B cell (primary cell): ENCODE measurements around the gene HERC5. TPM values are rescaled to one million over a fixed set of nuclear protein-coding genes. Genes with fewer than 3 reads are reported as not detected.

Experiments used
- ATAC-seq: fragments of 200-7000 bp; cut with Tn5 transposase; one replicate; pipeline ENCODE4 v1.10.0; 2021; ENCODE audit warnings: low read depth, mild to moderate bottlenecking, moderate number of reproducible peaks, moderate library complexity
- CTCF ChIA-PET: fragments of 350-600 bp; sonication (Branson Sonifier 250); formaldehyde crosslinking; loops from one replicate; lab custom pipeline; 2021; ENCODE audit warnings: antibody characterized with exemption, inconsistent platforms; lab: Charles Lee
- POLR2A ChIA-PET: fragments of 350-600 bp; sonication (Branson Sonifier 250); formaldehyde crosslinking; loops from one replicate; lab custom pipeline; 2021; ENCODE audit warnings: antibody characterized with exemption; lab: Charles Lee
- DNase-seq: peaks from one replicate; pipeline ENCODE4 v3.0.0; 2013
- H2AFZ ChIP-seq: 2 replicates; pipeline ENCODE4 v1.6.1; 2012; ENCODE audit warnings: mild to moderate bottlenecking, low read depth, low read length; ENCODE audit not compliant: insufficient read depth, poor library complexity, severe bottlenecking
- H3K27ac ChIP-seq, 2 donors: 1 replicate in 1 of 2; 2 replicates in 1 of 2; pipeline ENCODE4 v1.5.1; 2012 to 2013; ENCODE audit warnings: low read length in 2 of 2, mild to moderate bottlenecking in 2 of 2, moderate library complexity in 1 of 2
- H3K27me3 ChIP-seq, 4 experiments: fragments of 200-600 bp in 1 of 4; sonication (generic) in 1 of 4; replicated peaks in 1 of 4; 1 replicate in 2 of 4; 2 replicates in 2 of 4; pipeline versions ENCODE4 v1.6.1 to v1.7.0; 2013 to 2016; ENCODE audit warnings: low read length in 3 of 4, mild to moderate bottlenecking in 2 of 4, mixed read lengths in 1 of 4, moderate library complexity in 1 of 4; ENCODE audit not compliant: insufficient read depth in 4 of 4, control insufficient read depth in 3 of 4; ENCODE audit errors: control extremely low read depth in 1 of 4
- H3K36me3 ChIP-seq, 2 experiments: replicated peaks in 1 of 2; 1 replicate in 1 of 2; 2 replicates in 1 of 2; pipeline versions ENCODE4 v1.6.1 to v1.7.1; 2013; ENCODE audit warnings: low read length in 1 of 2; ENCODE audit not compliant: insufficient read depth in 2 of 2, control insufficient read depth in 1 of 2; ENCODE audit errors: control extremely low read depth in 1 of 2, extremely low read depth in 1 of 2
- H3K4me1 ChIP-seq, 2 donors: fragments of 200-600 bp in 1 of 2; sonication (generic) in 1 of 2; 1 replicate in 1 of 2; 2 replicates in 1 of 2; pipeline versions ENCODE4 v1.5.1 to v1.6.1; 2013 to 2017; ENCODE audit warnings: low read length in 2 of 2; ENCODE audit not compliant: control insufficient read depth in 2 of 2, insufficient read depth in 2 of 2
- H3K4me2 ChIP-seq: replicated peaks from 2 replicates; pipeline ENCODE3; 2012; ENCODE audit warnings: mild to moderate bottlenecking, low read depth, low read length; ENCODE audit not compliant: poor library complexity, severe bottlenecking
- H3K4me3 ChIP-seq, 5 experiments: fragments of 200-600 bp in 1 of 5; sonication (generic) in 1 of 5; 1 replicate in 3 of 5; 2 replicates in 2 of 5; pipeline versions ENCODE4 v1.5.1 to v1.7.0; 2011 to 2016; ENCODE audit warnings: low read length in 4 of 5, mild to moderate bottlenecking in 4 of 5, low read depth in 2 of 5, control low read depth in 1 of 5, moderate library complexity in 1 of 5; ENCODE audit not compliant: insufficient read depth in 1 of 5; ENCODE audit errors: control extremely low read depth in 1 of 5, extremely low read depth in 1 of 5
- H3K79me2 ChIP-seq: fragments of 200-600 bp; sonication (generic); one replicate; pipeline ENCODE4 v1.6.0; 2016; ENCODE audit warnings: low read length; ENCODE audit not compliant: control insufficient read depth, insufficient read depth
- H3K9ac ChIP-seq: fragments of 200-600 bp; sonication (generic); 2 replicates; pipeline ENCODE4 v1.6.1; 2017; ENCODE audit warnings: mild to moderate bottlenecking, low read length, moderate library complexity
- H3K9me3 ChIP-seq, 3 donors: one replicate each; pipeline versions ENCODE4 v1.6.1 to v1.7.1; 2013; ENCODE audit warnings: low read length in 2 of 3; ENCODE audit not compliant: control insufficient read depth in 2 of 3, insufficient read depth in 1 of 3; ENCODE audit errors: control extremely low read depth in 1 of 3
- H4K20me1 ChIP-seq: 2 replicates; pipeline ENCODE4 v1.6.0; 2012; ENCODE audit warnings: mild to moderate bottlenecking, low read length; ENCODE audit not compliant: insufficient read depth, control insufficient read depth, poor library complexity, severe bottlenecking
- H3K27ac Mint-ChIP-seq: one replicate; pipeline ENCODE4 v1.8.0; 2021; ENCODE audit warnings: mixed read lengths
- H3K27me3 Mint-ChIP-seq: one replicate; pipeline ENCODE4 v1.8.0; 2021; ENCODE audit warnings: mixed read lengths
- H3K4me1 Mint-ChIP-seq: one replicate; pipeline ENCODE4 v1.8.0; 2021; ENCODE audit warnings: mixed read lengths
- H3K4me3 Mint-ChIP-seq: one replicate; pipeline ENCODE4 v1.8.0; 2021; ENCODE audit warnings: mixed read lengths
- H3K9me3 Mint-ChIP-seq: one replicate; pipeline ENCODE4 v1.8.0; 2022; ENCODE audit warnings: mixed read lengths; ENCODE audit not compliant: insufficient read depth
- EZH2 ChIP-seq: IDR thresholded peaks from 2 replicates; pipeline ENCODE4 v1.6.1; 2012; ENCODE audit warnings: borderline replicate concordance, low read depth, mild to moderate bottlenecking, moderate library complexity, low read length; ENCODE audit not compliant: insufficient read depth, poor library complexity, severe bottlenecking
- WGBS: methylation state at CpG from one replicate; pipeline ENCODE4 v1.1.5; 2013; ENCODE audit warnings: missing lambda C conversion rate; ENCODE audit not compliant: insufficient coverage; 5-methylcytosine and 5-hydroxymethylcytosine counted together
- intact Hi-C: fragments of 100-400 bp; cut with micrococcal nuclease; formaldehyde crosslinking; loops from one replicate; pipeline ENCODE4 v1.10.0; 2022
- polyA plus RNA-seq: library from polyadenylated mRNA; depleted of rRNA; stranded (reverse); fragments of >200 nt; gene quantifications from 2 replicates; pipeline ENCODE4 v1.2.3, GENCODE V29; 2012
- total RNA-seq, 2 donors: library from RNA; stranded (reverse); fragments of 120-200 nt in 1 of 2; gene quantifications; 1 replicate in 1 of 2; 2 replicates in 1 of 2; pipeline versions ENCODE4 v1.2.3 to v1.2.4, GENCODE V29; 2013 to 2022
- TF ChIP-seq, protein P1 (sequence below): fragments of 200-600 bp; IDR thresholded peaks from one replicate; pipeline ENCODE4 v1.8.0; 2022; ENCODE audit warnings: antibody characterized with exemption, mild to moderate bottlenecking

HERC5 gene
- total and polyA plus RNA-seq, 2 donors (not counting 1 experiment from before 2014, with no cell fraction given): 1.9 to 10.6 TPM

DNA sequence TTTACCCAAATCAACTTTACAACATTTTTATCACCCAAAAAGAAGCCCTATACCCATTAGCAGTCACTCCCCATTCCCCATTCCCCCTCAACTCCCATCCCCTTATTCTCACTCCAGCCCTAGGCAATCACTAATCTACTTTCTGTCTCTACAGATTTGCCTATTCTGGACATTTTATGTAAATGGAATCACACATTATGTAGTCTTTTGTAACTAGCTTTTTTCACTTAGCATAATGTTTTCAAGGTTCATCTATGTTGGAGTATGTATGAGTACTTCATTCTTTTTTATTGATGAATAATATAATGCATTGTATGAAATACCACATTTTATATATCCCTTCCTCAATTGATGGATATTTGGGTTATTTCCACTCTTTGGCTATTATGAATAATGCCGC lies 36.1 kb upstream of the HERC5 start:
- Mint-ChIP-seq H3K27ac (no peak overlapping the region), H3K27me3 (no peaks in the 10 kb centered on the region), H3K4me3 (no peak overlapping the region), H3K4me1 (no peaks in the 10 kb centered on the region), H3K9me3 (no peaks in the 10 kb centered on the region)
- no peak overlapping the region for H2AFZ ChIP-seq
- H3K79me2 ChIP-seq: no peaks in the 10 kb centered on the region
- peaks cover 0 to 2% of the 10 kb centered on the region in 2 experiments for H3K36me3 ChIP-seq
- ATAC-seq (no peak), DNase-seq (no peak)
- H3K9ac ChIP-seq: no peak overlapping the region
- intact Hi-C loops: no loop called here
- H3K4me2 ChIP-seq: no peak overlapping the region
- H3K4me3 ChIP-seq: no peak overlapping the region
- H3K27me3 ChIP-seq: no peaks in the 10 kb centered on the region
- H4K20me1 ChIP-seq: no peaks in the 10 kb centered on the region
- H3K9me3 ChIP-seq: no peaks in the 10 kb centered on the region
- H3K4me1 ChIP-seq: no peaks in the 10 kb centered on the region
- ChIA-PET CTCF (no interaction called here), POLR2A (no interaction called here)
- WGBS: no CpG with 5 or more reads among the region's 1 CpG
- no peak overlapping the region for H3K27ac ChIP-seq
- TF ChIP-seq, protein P1, sequence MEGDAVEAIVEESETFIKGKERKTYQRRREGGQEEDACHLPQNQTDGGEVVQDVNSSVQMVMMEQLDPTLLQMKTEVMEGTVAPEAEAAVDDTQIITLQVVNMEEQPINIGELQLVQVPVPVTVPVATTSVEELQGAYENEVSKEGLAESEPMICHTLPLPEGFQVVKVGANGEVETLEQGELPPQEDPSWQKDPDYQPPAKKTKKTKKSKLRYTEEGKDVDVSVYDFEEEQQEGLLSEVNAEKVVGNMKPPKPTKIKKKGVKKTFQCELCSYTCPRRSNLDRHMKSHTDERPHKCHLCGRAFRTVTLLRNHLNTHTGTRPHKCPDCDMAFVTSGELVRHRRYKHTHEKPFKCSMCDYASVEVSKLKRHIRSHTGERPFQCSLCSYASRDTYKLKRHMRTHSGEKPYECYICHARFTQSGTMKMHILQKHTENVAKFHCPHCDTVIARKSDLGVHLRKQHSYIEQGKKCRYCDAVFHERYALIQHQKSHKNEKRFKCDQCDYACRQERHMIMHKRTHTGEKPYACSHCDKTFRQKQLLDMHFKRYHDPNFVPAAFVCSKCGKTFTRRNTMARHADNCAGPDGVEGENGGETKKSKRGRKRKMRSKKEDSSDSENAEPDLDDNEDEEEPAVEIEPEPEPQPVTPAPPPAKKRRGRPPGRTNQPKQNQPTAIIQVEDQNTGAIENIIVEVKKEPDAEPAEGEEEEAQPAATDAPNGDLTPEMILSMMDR: no peak
- no peak for TF ChIP-seq EZH2

DNA sequence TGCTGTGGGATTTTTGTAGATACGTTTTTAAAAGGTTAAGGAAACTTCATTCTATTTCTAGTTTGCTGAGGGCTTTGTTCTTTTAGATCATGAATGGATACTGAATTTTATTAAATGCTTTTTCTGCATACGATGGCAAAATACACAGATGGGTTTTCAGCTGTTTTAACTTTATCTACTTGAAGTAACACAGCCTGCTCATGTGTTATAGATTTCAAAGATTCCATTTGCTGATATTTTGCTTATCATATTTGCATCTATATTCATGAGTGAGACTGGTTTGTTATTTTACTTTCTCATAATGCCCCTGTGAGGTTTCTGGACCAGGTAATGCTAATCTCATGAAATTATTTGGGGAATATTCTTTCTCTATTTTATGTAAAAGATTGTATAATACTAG lies 34.5 kb upstream of the HERC5 start:
- intact Hi-C loops: no loop called here
- no peak overlapping the region for H3K9ac ChIP-seq
- Mint-ChIP-seq H3K4me1 (no peaks in the 10 kb centered on the region), H3K4me3 (no peak overlapping the region), H3K9me3 (no peaks in the 10 kb centered on the region), H3K27ac (no peak overlapping the region), H3K27me3 (no peaks in the 10 kb centered on the region)
- TF ChIP-seq, protein P1: no peak
- no peak for TF ChIP-seq EZH2
- H3K4me3 ChIP-seq: no peak overlapping the region
- no peak for DNase-seq
- WGBS: no CpG with 5 or more reads among the region's 2 CpGs
- H3K4me1 ChIP-seq: no peaks in the 10 kb centered on the region
- no peaks in the 10 kb centered on the region for H3K9me3 ChIP-seq
- H3K4me2 ChIP-seq: no peak overlapping the region
- H3K79me2 ChIP-seq: no peaks in the 10 kb centered on the region
- no peaks in the 10 kb centered on the region for H4K20me1 ChIP-seq
- no peak overlapping the region for H3K27ac ChIP-seq
- H3K36me3 ChIP-seq: peaks cover 0 to under 1% of the 10 kb centered on the region in 2 experiments
- POLR2A ChIA-PET: no interaction called here
- ATAC-seq: no peak
- CTCF ChIA-PET: no interaction called here
- no peaks in the 10 kb centered on the region for H3K27me3 ChIP-seq
- no peak overlapping the region for H2AFZ ChIP-seq
